NT2/D1 (cell line): ENCODE measurements around the gene TMEM179.

Experiments
- YY1 ChIP-seq: IDR thresholded peaks from 2 replicates; pipeline ENCODE4 v1.6.1; 2011; ENCODE audit not compliant: insufficient read length, insufficient read depth
- ZNF274 ChIP-seq: IDR thresholded peaks from 2 replicates; pipeline ENCODE4 v1.6.1; 2011; ENCODE audit warnings: mild to moderate bottlenecking, low read depth, low read length

- TF ChIP-seq YY1 (no peak), ZNF274 (no peak)
These were observed 43.4 kb downstream of the TMEM179 start for GRCh38 chr14:104561124-104561557.
